Caco-2 (cell line): Measurements from ENCODE around the gene TADA2B. TPM values are rescaled to one million over a fixed set of nuclear protein-coding genes. Genes with fewer than 3 reads are reported as not detected.
A peak's percentile ranks its signal among the peaks of the same experiment; 100 is the strongest.

Experiments used
- Bru-seq: library from RNA; stranded (reverse); fragments of 400-500 nt; gene quantifications from one replicate; lab custom pipeline; 2021; lab: Mats Ljungman, UMichigan
- BruChase-seq, 2 experiments: library from RNA; stranded (reverse); fragments of 400-500 nt; gene quantifications; one replicate each; lab custom pipeline; 2021; lab: Mats Ljungman, UMichigan
- BruUV-seq: library from RNA; stranded (reverse); fragments of 400-500 nt; replicated peaks from 2 replicates; lab custom pipeline; 2021; lab: Mats Ljungman, UMichigan
- CTCF ChIA-PET: fragments of 300-600 bp; sonication (Branson Sonifier 250); formaldehyde crosslinking; loops from one replicate; lab custom pipeline; 2022; ENCODE audit warnings: antibody characterized with exemption; lab: Charles Lee
- POLR2A ChIA-PET: fragments of 300-600 bp; sonication (Branson Sonifier 250); formaldehyde crosslinking; loops from one replicate; lab custom pipeline; 2022; ENCODE audit warnings: antibody characterized with exemption; lab: Charles Lee
- DNase-seq, 2 experiments: peaks; one replicate each; pipeline versions ENCODE4 v3.0.0 to v3.0.0-alpha.2; 2020 to 2022
- H3K27me3 ChIP-seq: replicated peaks from 2 replicates; pipeline ENCODE4 v1.6.0; 2011; ENCODE audit warnings: low read length; ENCODE audit not compliant: control insufficient read depth, insufficient read depth
- H3K36me3 ChIP-seq: 2 replicates; pipeline ENCODE4 v1.5.1; 2011; ENCODE audit warnings: low read length; ENCODE audit not compliant: control insufficient read depth, insufficient read depth
- H3K4me1 ChIP-seq: fragments of 250-450 bp; sonication (Bioruptor Pico); 2 replicates; pipeline ENCODE4 v1.5.1; 2020; ENCODE audit warnings: mild to moderate bottlenecking
- H3K4me3 ChIP-seq: 2 replicates; pipeline ENCODE4 v1.5.1; 2011; ENCODE audit warnings: low read depth, mild to moderate bottlenecking, control low read depth, low read length
- H3K9me3 ChIP-seq: fragments of 250-450 bp; sonication (Bioruptor Pico); 2 replicates; pipeline ENCODE4 v1.5.1; 2020; ENCODE audit warnings: mild to moderate bottlenecking, moderate library complexity
- H3K27ac Mint-ChIP-seq: one replicate; pipeline ENCODE4 v1.8.0; 2022; ENCODE audit warnings: mixed read lengths; ENCODE audit not compliant: unreplicated experiment
- H3K27me3 Mint-ChIP-seq: one replicate; pipeline ENCODE4 v1.8.0; 2022; ENCODE audit warnings: mixed read lengths; ENCODE audit not compliant: insufficient read depth, unreplicated experiment
- H3K36me3 Mint-ChIP-seq: one replicate; pipeline ENCODE4 v1.8.0; 2022; ENCODE audit warnings: mild to moderate bottlenecking, mixed read lengths; ENCODE audit not compliant: insufficient read depth, unreplicated experiment
- H3K4me1 Mint-ChIP-seq: one replicate; pipeline ENCODE4 v1.8.0; 2022; ENCODE audit warnings: low read depth, mixed read lengths; ENCODE audit not compliant: unreplicated experiment
- H3K4me3 Mint-ChIP-seq: one replicate; pipeline ENCODE4 v1.8.0; 2022; ENCODE audit warnings: mild to moderate bottlenecking, moderate library complexity, mixed read lengths; ENCODE audit not compliant: unreplicated experiment
- H3K9me3 Mint-ChIP-seq: one replicate; pipeline ENCODE4 v1.8.0; 2022; ENCODE audit warnings: mixed read lengths; ENCODE audit not compliant: unreplicated experiment
- CTCF ChIP-seq, 2 experiments: fragments of 200-600 bp in 1 of 2; IDR thresholded peaks; 1 replicate in 1 of 2; 2 replicates in 1 of 2; pipeline versions ENCODE4 v1.5.1 to v1.8.0; 2011 to 2022; ENCODE audit warnings: antibody characterized with exemption in 1 of 2, control low read depth in 1 of 2, inconsistent platforms in 1 of 2, low read depth in 1 of 2, low read length in 1 of 2, mild to moderate bottlenecking in 1 of 2, moderate library complexity in 1 of 2; ENCODE audit not compliant: insufficient read depth in 1 of 2, severe bottlenecking in 1 of 2, unreplicated experiment in 1 of 2
- intact Hi-C: fragments of 100-400 bp; cut with micrococcal nuclease; formaldehyde crosslinking; loops from one replicate; pipeline ENCODE4 v1.10.0; 2022; ENCODE audit not compliant: unreplicated experiment
- long read RNA-seq: library from polyadenylated mRNA; stranded (forward); transcript quantifications from one replicate; pipeline ENCODE4 v2.0.0, GENCODE V29; 2022
- total RNA-seq: library from RNA; stranded (reverse); gene quantifications from 2 replicates; pipeline ENCODE4 v1.2.3, GENCODE V29; 2022

Gene TADA2B, protein sequence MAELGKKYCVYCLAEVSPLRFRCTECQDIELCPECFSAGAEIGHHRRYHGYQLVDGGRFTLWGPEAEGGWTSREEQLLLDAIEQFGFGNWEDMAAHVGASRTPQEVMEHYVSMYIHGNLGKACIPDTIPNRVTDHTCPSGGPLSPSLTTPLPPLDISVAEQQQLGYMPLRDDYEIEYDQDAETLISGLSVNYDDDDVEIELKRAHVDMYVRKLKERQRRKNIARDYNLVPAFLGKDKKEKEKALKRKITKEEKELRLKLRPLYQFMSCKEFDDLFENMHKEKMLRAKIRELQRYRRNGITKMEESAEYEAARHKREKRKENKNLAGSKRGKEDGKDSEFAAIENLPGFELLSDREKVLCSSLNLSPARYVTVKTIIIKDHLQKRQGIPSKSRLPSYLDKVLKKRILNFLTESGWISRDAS
- total RNA-seq (17.2 and 21.8 TPM in 2 replicates), Bru-seq, nascent RNA (percentile 69 among the genes with signal in this experiment), BruChase-seq, experiment 1, labeled RNA remaining after a 2-hour chase (percentile 84 among the genes with signal in this experiment), BruChase-seq, experiment 2, labeled RNA remaining after a 6-hour chase (percentile 74 among the genes with signal in this experiment)
- long read RNA-seq, full-length matches to known transcripts: 60 of 61 reads
- long read RNA-seq, partial matches to known transcripts: 0 of 61 reads
- long read RNA-seq, other reads (novel, unspliced or antisense): 1 of 61 reads

DNA sequence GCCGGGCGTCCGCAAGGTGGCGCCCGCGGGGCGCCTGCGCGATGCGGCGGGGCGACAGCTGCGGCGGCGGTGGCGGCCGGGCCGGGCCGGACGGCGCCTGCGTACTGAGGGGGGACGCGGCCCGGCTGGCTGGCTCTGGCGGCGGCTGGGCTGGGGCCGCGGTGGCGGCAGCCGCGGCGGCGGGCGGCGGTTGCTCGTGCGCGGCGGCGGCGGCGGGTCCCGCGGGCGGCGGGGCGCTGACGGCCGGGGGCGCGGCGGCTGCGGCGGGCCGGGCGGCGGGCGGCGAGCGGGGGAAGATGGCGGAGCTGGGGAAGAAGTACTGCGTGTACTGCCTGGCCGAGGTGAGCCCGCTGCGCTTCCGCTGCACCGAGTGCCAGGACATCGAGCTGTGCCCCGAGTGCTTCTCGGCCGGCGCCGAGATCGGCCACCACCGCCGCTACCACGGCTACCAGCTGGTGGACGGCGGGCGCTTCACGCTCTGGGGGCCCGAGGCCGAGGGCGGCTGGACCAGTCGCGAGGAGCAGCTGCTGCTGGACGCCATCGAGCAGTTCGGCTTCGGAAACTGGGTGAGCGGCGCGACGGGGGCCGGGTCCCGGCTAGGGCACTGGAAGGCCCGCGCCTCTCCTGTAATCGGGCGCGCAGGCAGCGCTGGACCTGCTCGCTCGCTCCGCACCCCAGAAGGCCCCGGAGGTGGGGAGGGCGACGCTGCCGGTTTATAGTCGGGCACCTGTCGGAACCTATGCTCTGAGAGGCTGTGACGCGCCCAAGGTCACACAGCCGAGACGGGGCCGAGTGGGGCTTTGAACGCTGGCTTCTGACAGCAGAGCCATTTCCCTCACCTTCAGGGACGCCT is at the start of gene TADA2B:
TADA2B (plus strand) TSS at position 89 of the 853 bp plus-strand sequence; CDS start at position 297, 208 bp downstream.
- Histone ChIP-seq H3K4me1 (peaks cover 4% of the 10 kb centered on the region; the same call in 1 of the 2 replicates), H3K4me3 (peak within 1 kb of the TSS; percentile 98), H3K27me3 (no peaks in the 10 kb centered on the region), H3K9me3 (no peaks in the 10 kb centered on the region), H3K36me3 (no peaks in the 10 kb centered on the region; the same call in 1 of the 2 replicates)
- ChIA-PET CTCF (interaction anchor here (0.7 to 2.9 kb wide), 17 partner anchors 9 to 323 kb away, joined by 3 to 30 read pairs (median 5); partner anchors contain the start of gene GRPEL1), POLR2A (interaction anchor here (2.0 to 2.9 kb wide), 2 partner anchors 9 to 24 kb away, joined by 8 to 27 read pairs; partner anchors contain the start of gene GRPEL1)
- Mint-ChIP-seq H3K27ac (peak within 1 kb of the TSS; percentile 39), H3K4me3 (peak within 1 kb of the TSS; percentile 82), H3K9me3 (no peaks in the 10 kb centered on the region), H3K36me3 (peaks cover 16% of the 10 kb centered on the region), H3K4me1 (peaks cover 23% of the 10 kb centered on the region), H3K27me3 (no peaks in the 10 kb centered on the region)
- BruUV-seq: no TSS peak
- intact Hi-C loops: loop anchor here (1.0 kb wide), 1 partner anchor 25 kb away; the partner anchor contains the start of gene GRPEL1
- DNase-seq: peak in 1 of 2 experiments; percentile 51
- no peak for TF ChIP-seq CTCF (IDR thresholded peaks at IDR 0.05; ENCODE audit: insufficient read depth in 1 of 2, low read depth in 1 of 2, low read length in 1 of 2, severe bottlenecking in 1 of 2, unreplicated experiment in 1 of 2)

DNA sequence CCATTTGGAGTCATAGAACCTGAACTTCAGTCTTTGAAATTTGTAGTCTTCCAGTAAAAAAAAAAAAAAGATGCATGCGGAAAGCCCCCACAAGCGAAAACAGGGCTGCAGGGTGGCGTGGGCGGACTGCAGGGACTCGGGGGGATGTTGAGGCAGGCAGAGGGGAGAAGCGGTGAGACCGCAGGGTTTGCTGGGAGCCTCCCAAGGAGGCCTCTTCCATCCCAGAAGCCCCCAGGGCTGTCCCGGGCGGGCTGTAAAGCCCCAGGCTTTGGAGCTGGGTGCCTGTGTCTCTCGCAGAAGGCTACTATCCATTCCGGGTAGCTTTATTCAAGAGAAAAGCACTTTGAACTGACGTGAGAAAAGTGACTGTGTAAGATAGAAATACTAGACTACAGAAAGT is 46.7 kb upstream of the TADA2B start:
- Histone ChIP-seq H3K27me3 (no peaks in the 10 kb centered on the region), H3K4me3 (no peak overlapping the region), H3K4me1 (peaks cover 5% of the 10 kb centered on the region), H3K36me3 (no peaks in the 10 kb centered on the region; the same call in 1 of the 2 replicates), H3K9me3 (no peaks in the 10 kb centered on the region)
- BruUV-seq: no TSS peak
- ChIA-PET POLR2A (no interaction called here), CTCF (no interaction called here)
- no peak overlapping the region for H3K27ac Mint-ChIP-seq
- intact Hi-C loops: no loop called here
- no peaks in the 10 kb centered on the region for H3K27me3 Mint-ChIP-seq
- no peaks in the 10 kb centered on the region for H3K9me3 Mint-ChIP-seq
- TF ChIP-seq CTCF (IDR thresholded peaks at IDR 0.05; ENCODE audit: insufficient read depth in 1 of 2, low read depth in 1 of 2, low read length in 1 of 2, severe bottlenecking in 1 of 2, unreplicated experiment in 1 of 2): no peak
- no peak for DNase-seq
- H3K36me3 Mint-ChIP-seq: peaks cover 75% of the 10 kb centered on the region
- H3K4me3 Mint-ChIP-seq: no peak overlapping the region
- H3K4me1 Mint-ChIP-seq: peaks cover 10% of the 10 kb centered on the region
